DND-41 (cell line): Measurements from ENCODE around the gene USP7.
"Not testable (repeated sequence)": the region's sequence is repeated elsewhere in the genome, so short reads cannot be mapped to it uniquely, and the experiment has no call there.

Experiments used
- ATAC-seq: fragments of 200-7000 bp; cut with Tn5 transposase; 3 replicates; pipeline ENCODE4 v1.9.1; 2021; ENCODE audit warnings: low read depth; ENCODE audit not compliant: insufficient read depth
- DNase-seq: peaks from one replicate; pipeline ENCODE4 v3.0.0-alpha.2; 2020
- H2AFZ ChIP-seq: 2 replicates; pipeline ENCODE4 v1.6.0; 2012; ENCODE audit warnings: low read depth, low read length
- H3K27ac ChIP-seq: 2 replicates; pipeline ENCODE4 v1.5.1; 2012; ENCODE audit warnings: low read length, inconsistent platforms
- H3K27me3 ChIP-seq: fragments of 200-600 bp; sonication (generic); 2 replicates; pipeline ENCODE4 v1.6.0; 2012; ENCODE audit warnings: low read length, mild to moderate bottlenecking, inconsistent platforms; ENCODE audit not compliant: insufficient read depth, poor library complexity
- H3K36me3 ChIP-seq: 2 replicates; pipeline ENCODE4 v1.5.1; 2012; ENCODE audit warnings: low read length, inconsistent platforms; ENCODE audit not compliant: insufficient read depth
- H3K4me1 ChIP-seq: 2 replicates; pipeline ENCODE4 v1.5.1; 2012; ENCODE audit warnings: mild to moderate bottlenecking, low read length; ENCODE audit not compliant: insufficient read depth
- H3K4me2 ChIP-seq: 2 replicates; pipeline ENCODE4 v1.6.0; 2012; ENCODE audit warnings: mild to moderate bottlenecking, moderate library complexity, low read length, inconsistent platforms; ENCODE audit not compliant: insufficient read depth
- H3K4me3 ChIP-seq, 2 experiments: fragments of 200-600 bp in 1 of 2; shearing (Covaris generic) in 1 of 2; 2 replicates each; pipeline ENCODE4 v1.5.1; 2012 to 2016; ENCODE audit warnings: inconsistent platforms in 2 of 2, low read length in 2 of 2, mild to moderate bottlenecking in 2 of 2, low read depth in 1 of 2, moderate library complexity in 1 of 2
- H3K79me2 ChIP-seq: 2 replicates; pipeline ENCODE4 v1.6.0; 2012; ENCODE audit warnings: low read length, inconsistent platforms; ENCODE audit not compliant: insufficient read depth
- H3K9ac ChIP-seq: 2 replicates; pipeline ENCODE4 v1.6.0; 2012; ENCODE audit warnings: low read depth, mild to moderate bottlenecking, inconsistent platforms, low read length, moderate library complexity
- H3K9me3 ChIP-seq: 2 replicates; pipeline ENCODE4 v1.5.1; 2012; ENCODE audit warnings: low read length, moderate library complexity, mild to moderate bottlenecking, inconsistent platforms; ENCODE audit not compliant: insufficient read depth, severe bottlenecking
- H4K20me1 ChIP-seq: 2 replicates; pipeline ENCODE4 v1.6.0; 2012; ENCODE audit warnings: low read length; ENCODE audit not compliant: insufficient read depth
- EZH2 ChIP-seq: IDR thresholded peaks from 3 replicates; pipeline ENCODE4 v1.6.1; 2012; ENCODE audit warnings: borderline replicate concordance, low read depth, mild to moderate bottlenecking, moderate library complexity, low read length, inconsistent platforms; ENCODE audit not compliant: severe bottlenecking
- TF ChIP-seq, protein P1 (sequence below): IDR thresholded peaks from 2 replicates; pipeline ENCODE4 v1.5.1; 2012; ENCODE audit warnings: borderline replicate concordance, low read length, moderate library complexity, mild to moderate bottlenecking; ENCODE audit not compliant: poor library complexity, severe bottlenecking; ENCODE audit errors: extremely low read depth

USP7 gene

GRCh38 chr16:8882041-8882617 lies 81.6 kb downstream of the USP7 start, which contains the start of gene LITAFD:
Gene LITAFD, plus strand, starts transcription at chr16:8882351. Its CDS starts 2,005 bp downstream, at chr16:8884356.
- Histone ChIP-seq H3K4me3 (no peak within 1 kb of the TSS), H3K27ac (no peak within 1 kb of the TSS), H3K4me1 (peaks cover 7% of the 10 kb centered on the region), H3K36me3 (no peaks in the 10 kb centered on the region), H2AFZ (no peak within 1 kb of the TSS), H3K9me3 (no peaks in the 10 kb centered on the region), H3K79me2 (no peaks in the 10 kb centered on the region), H3K4me2 (no peak within 1 kb of the TSS), H3K9ac (no peak within 1 kb of the TSS), H3K27me3 (no peaks in the 10 kb centered on the region), H4K20me1 (peaks cover 2% of the 10 kb centered on the region; the same call in 1 of the 2 replicates)
- DNase-seq (no peak), ATAC-seq (no peak)
- TF ChIP-seq EZH2: no peak
- TF ChIP-seq, protein P1, sequence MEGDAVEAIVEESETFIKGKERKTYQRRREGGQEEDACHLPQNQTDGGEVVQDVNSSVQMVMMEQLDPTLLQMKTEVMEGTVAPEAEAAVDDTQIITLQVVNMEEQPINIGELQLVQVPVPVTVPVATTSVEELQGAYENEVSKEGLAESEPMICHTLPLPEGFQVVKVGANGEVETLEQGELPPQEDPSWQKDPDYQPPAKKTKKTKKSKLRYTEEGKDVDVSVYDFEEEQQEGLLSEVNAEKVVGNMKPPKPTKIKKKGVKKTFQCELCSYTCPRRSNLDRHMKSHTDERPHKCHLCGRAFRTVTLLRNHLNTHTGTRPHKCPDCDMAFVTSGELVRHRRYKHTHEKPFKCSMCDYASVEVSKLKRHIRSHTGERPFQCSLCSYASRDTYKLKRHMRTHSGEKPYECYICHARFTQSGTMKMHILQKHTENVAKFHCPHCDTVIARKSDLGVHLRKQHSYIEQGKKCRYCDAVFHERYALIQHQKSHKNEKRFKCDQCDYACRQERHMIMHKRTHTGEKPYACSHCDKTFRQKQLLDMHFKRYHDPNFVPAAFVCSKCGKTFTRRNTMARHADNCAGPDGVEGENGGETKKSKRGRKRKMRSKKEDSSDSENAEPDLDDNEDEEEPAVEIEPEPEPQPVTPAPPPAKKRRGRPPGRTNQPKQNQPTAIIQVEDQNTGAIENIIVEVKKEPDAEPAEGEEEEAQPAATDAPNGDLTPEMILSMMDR: no peak

DNA sequence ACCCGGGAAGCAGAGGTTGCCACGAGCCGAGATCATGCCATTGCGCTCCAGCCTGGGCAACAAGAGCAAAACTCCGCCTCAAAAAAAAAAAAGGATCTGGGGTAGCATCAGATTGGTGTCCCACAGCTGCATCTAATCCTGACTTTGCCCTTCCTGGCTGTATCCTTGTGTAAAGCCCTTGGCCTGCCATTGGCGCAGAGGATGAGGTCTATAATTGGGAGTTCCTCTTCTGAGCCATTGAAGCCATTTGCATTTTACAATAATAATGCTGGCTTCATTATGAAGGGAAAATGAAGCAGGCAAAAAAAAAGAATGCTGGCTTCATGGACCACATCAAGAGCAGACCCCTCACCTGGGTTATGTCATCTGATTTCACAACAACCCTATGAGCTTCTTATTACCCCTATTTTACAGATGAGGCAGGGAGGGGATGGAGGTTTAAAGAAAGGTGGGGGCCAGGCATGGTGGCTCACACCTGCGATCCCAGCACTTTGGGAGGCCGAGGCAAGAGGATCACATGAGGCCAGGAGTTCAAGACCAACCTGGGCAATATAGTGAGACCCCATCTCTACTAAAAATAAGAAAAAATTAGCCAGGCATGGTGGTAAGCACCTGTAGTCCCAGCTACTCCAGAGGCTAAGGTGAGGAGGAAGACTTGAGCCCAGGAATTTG lies 82.7 kb downstream of the USP7 start:
- H3K27me3 ChIP-seq: no peaks in the 10 kb centered on the region
- H4K20me1 ChIP-seq: no peaks in the 10 kb centered on the region; the same call in 1 of the 2 replicates
- no peak for DNase-seq
- no peak overlapping the region for H3K4me3 ChIP-seq
- no peaks in the 10 kb centered on the region for H3K36me3 ChIP-seq
- H3K27ac ChIP-seq: no peak overlapping the region
- H3K4me1 ChIP-seq: peaks cover 7% of the 10 kb centered on the region
- no peaks in the 10 kb centered on the region for H3K79me2 ChIP-seq
- no peak overlapping the region for H3K9ac ChIP-seq
- no peak overlapping the region for H3K4me2 ChIP-seq
- TF ChIP-seq, protein P1: no peak
- TF ChIP-seq EZH2: no peak
- no peaks in the 10 kb centered on the region for H3K9me3 ChIP-seq
- ATAC-seq: no peak
- no peak overlapping the region for H2AFZ ChIP-seq

GRCh38 chr16:8878523-8878911 lies 85.2 kb downstream of the USP7 start:
- TF ChIP-seq EZH2: no peak
- Histone ChIP-seq H3K4me3 (no peak overlapping the region), H3K4me1 (peaks cover 7% of the 10 kb centered on the region), H4K20me1 (no peaks in the 10 kb centered on the region), H3K9me3 (no peaks in the 10 kb centered on the region), H3K4me2 (no peak overlapping the region), H3K9ac (no peak overlapping the region), H3K36me3 (no peaks in the 10 kb centered on the region), H2AFZ (no peak overlapping the region), H3K27ac (no peak overlapping the region), H3K27me3 (no peaks in the 10 kb centered on the region), H3K79me2 (no peaks in the 10 kb centered on the region)
- ATAC-seq: no peak
- no peak for DNase-seq

DNA sequence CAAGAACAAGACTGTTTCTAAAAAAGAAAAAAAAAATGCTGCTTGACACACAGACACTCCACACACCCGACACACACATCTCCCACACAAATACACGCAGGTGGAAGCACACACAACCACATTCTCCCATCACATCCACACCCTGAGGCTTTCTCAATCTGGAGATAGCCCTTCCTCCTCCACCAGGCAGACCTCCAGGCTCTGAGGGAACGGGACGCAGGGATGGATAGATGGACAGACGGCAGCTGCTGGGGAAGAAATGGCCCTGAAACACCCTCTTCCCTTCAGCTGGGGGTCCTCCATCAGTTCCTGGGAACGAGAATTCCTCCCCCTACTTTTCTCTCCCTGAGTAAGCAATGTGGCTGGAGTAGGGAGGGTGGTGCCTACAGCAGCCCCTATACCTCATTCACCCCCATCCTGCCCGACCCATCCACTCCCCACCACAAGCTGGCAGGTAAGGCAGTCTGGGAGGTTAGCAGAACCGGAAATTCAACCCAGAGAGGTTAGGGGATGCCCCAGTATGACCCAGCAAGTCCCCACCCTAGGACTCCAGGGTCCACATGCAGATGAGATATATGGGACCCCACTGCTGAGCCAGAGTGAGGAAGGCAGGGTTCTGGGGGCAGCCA lies 85.7 kb downstream of the USP7 start:
- Histone ChIP-seq H3K4me3 (no peak overlapping the region), H3K79me2 (no peaks in the 10 kb centered on the region), H3K9ac (no peak overlapping the region), H3K36me3 (no peaks in the 10 kb centered on the region), H3K4me1 (peaks cover 7% of the 10 kb centered on the region), H3K27ac (no peak overlapping the region), H4K20me1 (no peaks in the 10 kb centered on the region), H3K4me2 (no peak overlapping the region), H3K27me3 (no peaks in the 10 kb centered on the region), H2AFZ (no peak overlapping the region), H3K9me3 (no peaks in the 10 kb centered on the region)
- TF ChIP-seq, protein P1: no peak
- TF ChIP-seq EZH2: no peak
- DNase-seq: no peak
- no peak for ATAC-seq

DNA sequence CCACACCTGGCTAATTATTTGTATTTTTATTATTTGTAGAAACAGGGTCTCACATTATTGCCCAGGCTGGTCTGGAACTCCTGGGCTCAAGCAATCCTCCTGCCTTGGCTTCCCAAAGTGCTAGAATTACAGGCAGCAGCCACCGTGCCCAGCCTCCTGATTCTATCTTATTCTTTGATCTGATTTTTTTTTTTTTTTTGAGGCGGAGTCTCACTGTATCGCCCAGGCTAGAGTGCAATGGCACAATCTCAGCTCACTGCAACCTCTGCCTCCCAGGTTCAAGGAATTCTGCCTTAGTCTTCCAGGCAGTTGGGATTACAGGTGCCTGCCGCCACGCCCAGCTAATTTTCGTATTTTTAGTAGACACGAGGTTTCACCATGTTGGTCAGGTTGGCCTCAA lies 88.4 kb downstream of the USP7 start:
- not testable (repeated sequence) for H3K4me3 ChIP-seq, H3K9me3 ChIP-seq, H4K20me1 ChIP-seq, H3K36me3 ChIP-seq, H3K9ac ChIP-seq, H3K27me3 ChIP-seq, ATAC-seq, H2AFZ ChIP-seq, H3K79me2 ChIP-seq, H3K27ac ChIP-seq, DNase-seq, H3K4me2 ChIP-seq
- H3K4me1 ChIP-seq: peaks cover 22% of the 10 kb centered on the region
